ENCODE data around the gene ATP5MC3. TPM values are rescaled to one million over a fixed set of nuclear protein-coding genes. Genes with fewer than 3 reads are reported as not detected.

The ATP5MC3 gene
- total and polyA plus RNA-seq, 2 of the 13 experiments (the other 11 are each of a cell fraction or from before 2014, with no cell fraction given): 676 to 1,007 TPM

- 0 out of 2 replicates have a peak, but pooled peaks have one; percentile 41 for TF ChIP-seq ZBTB25 (CRISPR knock-in tag; IDR thresholded peaks at IDR 0.05)
- peak; percentile 24; the same call in 1 of the 2 replicates for TF ChIP-seq MIXL1 (CRISPR knock-in tag; IDR thresholded peaks at IDR 0.05)
- TF ChIP-seq ZBTB1 (CRISPR knock-in tag; IDR thresholded peaks at IDR 0.05; ENCODE audit: borderline replicate concordance): no peak
- TF ChIP-seq IRF9 (CRISPR knock-in tag; IDR thresholded peaks at IDR 0.05; ENCODE audit: borderline replicate concordance): no peak
- no peak for TF ChIP-seq SMARCE1 (IDR thresholded peaks at IDR 0.05; ENCODE audit: borderline replicate concordance)
- TF ChIP-seq PATZ1 (CRISPR knock-in tag; IDR thresholded peaks at IDR 0.05): peak; percentile 44; the same call in 1 of the 2 replicates
- no peak for TF ChIP-seq ZNF33A (CRISPR knock-in tag; IDR thresholded peaks at IDR 0.05; ENCODE audit: borderline replicate concordance)
- no peak for TF ChIP-seq ZBTB26 (CRISPR knock-in tag; IDR thresholded peaks at IDR 0.05; ENCODE audit: borderline replicate concordance)
- 0 out of 3 replicates have a peak, but pooled peaks have one; percentile 13 for TF ChIP-seq MXI1 (IDR thresholded peaks at IDR 0.05; ENCODE audit: borderline replicate concordance, low read depth, low read length)
- TF ChIP-seq TOPORS (CRISPR knock-in tag; IDR thresholded peaks at IDR 0.05): no peak; the same call in 1 of the 2 replicates
- no peak for TF ChIP-seq SRSF4 (IDR thresholded peaks at IDR 0.05; ENCODE audit: low read depth, low read length, poor library complexity, severe bottlenecking)
- TF ChIP-seq ZNF691 (CRISPR knock-in tag; IDR thresholded peaks at IDR 0.05; ENCODE audit: borderline replicate concordance, low read depth): peak; percentile 75; the same call in 1 of the 2 replicates
- TF ChIP-seq ZNF563 (CRISPR knock-in tag; IDR thresholded peaks at IDR 0.05): no peak
- TF ChIP-seq CBX2 (IDR thresholded peaks at IDR 0.05; ENCODE audit: low read depth, low read length): no peak
- no peak for TF ChIP-seq CBX2 (CRISPR knock-in tag; IDR thresholded peaks at IDR 0.05; ENCODE audit: low read depth)
- no peak for TF ChIP-seq SRSF9 (IDR thresholded peaks at IDR 0.05; ENCODE audit: borderline replicate concordance, insufficient read depth, low read depth, low read length, poor library complexity, severe bottlenecking)
- TF ChIP-seq ATAD3A (CRISPR knock-in tag; IDR thresholded peaks at IDR 0.05): no peak
- TF ChIP-seq ZNF713 (CRISPR knock-in tag; IDR thresholded peaks at IDR 0.05): no peak
- TF ChIP-seq TCF7L2 (IDR thresholded peaks at IDR 0.05; ENCODE audit: low read depth, low read length): no peak
- no peak; the same call in 1 of the 2 replicates for TF ChIP-seq HIC2 (CRISPR knock-in tag; IDR thresholded peaks at IDR 0.05; ENCODE audit: low read depth)
- TF ChIP-seq ZNF230 (CRISPR knock-in tag; IDR thresholded peaks at IDR 0.05): 0 out of 2 replicates have a peak, but pooled peaks have one; percentile 18
Measured at GRCh38 chr2:175167076-175167791, 14.3 kb downstream of the ATP5MC3 start (continued).
